ENCODE data around the gene ALDH3A1. TPM values are rescaled to one million over a fixed set of nuclear protein-coding genes. Genes with fewer than 3 reads are reported as not detected.
A peak's percentile ranks its signal among the peaks of the same experiment; 100 is the strongest.

The ALDH3A1 gene
- total RNA-seq, 4 donors from 2014 or later: 41.7 to 128 (median 83.9) TPM

- no peak overlapping the region for H3K27ac ChIP-seq
- H3K36me3 ChIP-seq: no peaks in the 10 kb centered on the region
- H3K4me3 ChIP-seq: no peak overlapping the region
- no peak for DNase-seq (ENCODE audit: low spot score in 2 of 2)
- H3K27me3 ChIP-seq: no peaks in the 10 kb centered on the region
- no peak for TF ChIP-seq CTCF (IDR thresholded peaks at IDR 0.05)
- no peak for TF ChIP-seq POLR2A (IDR thresholded peaks at IDR 0.05)
- TF ChIP-seq EP300 (IDR thresholded peaks at IDR 0.05): no peak
- no peaks in the 10 kb centered on the region for H3K9me3 ChIP-seq
- H3K4me1 ChIP-seq: peaks cover 73% of the 10 kb centered on the region
- 74% methylated on average over 9 of the region's 9 CpGs for WGBS
Measured at GRCh38 chr17:19750020-19750572, 2.0 kb upstream of the ALDH3A1 start.

DNA sequence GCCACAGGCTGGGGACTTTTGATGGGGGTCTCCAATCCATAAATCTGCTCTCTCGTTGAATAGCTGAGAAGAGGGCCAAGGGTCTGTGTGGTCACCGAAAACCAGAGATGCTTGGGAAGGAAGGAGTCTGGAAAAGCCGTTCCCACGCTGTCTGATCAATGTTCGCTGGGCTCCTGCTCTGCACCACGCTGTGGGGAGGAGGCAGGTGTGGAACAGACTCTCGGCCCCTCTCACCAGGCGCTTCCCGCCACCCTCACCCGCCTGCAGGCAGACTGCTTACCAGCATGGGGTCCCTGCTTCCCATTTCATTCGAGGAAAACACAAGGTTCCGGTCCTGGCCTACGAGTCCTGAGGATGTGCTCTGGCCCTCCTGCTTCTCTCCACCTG is 702 bp upstream of the ALDH3A1 start:
- no peaks in the 10 kb centered on the region for H3K27me3 ChIP-seq
- TF ChIP-seq POLR2AphosphoS5 (IDR thresholded peaks at IDR 0.05) (no peak), CTCF (IDR thresholded peaks at IDR 0.05) (no peak)
- WGBS: 57% methylated on average over 13 of the region's 13 CpGs
- H3K4me3 ChIP-seq: peak overlapping the region; percentile 15
- H3K36me3 ChIP-seq: no peaks in the 10 kb centered on the region
- peak overlapping the region; percentile 58 for H3K27ac ChIP-seq
- H3K4me1 ChIP-seq: peaks cover 78% of the 10 kb centered on the region
- no peak for DNase-seq (ENCODE audit: low spot score in 2 of 2)
- H3K9me3 ChIP-seq: no peaks in the 10 kb centered on the region

DNA sequence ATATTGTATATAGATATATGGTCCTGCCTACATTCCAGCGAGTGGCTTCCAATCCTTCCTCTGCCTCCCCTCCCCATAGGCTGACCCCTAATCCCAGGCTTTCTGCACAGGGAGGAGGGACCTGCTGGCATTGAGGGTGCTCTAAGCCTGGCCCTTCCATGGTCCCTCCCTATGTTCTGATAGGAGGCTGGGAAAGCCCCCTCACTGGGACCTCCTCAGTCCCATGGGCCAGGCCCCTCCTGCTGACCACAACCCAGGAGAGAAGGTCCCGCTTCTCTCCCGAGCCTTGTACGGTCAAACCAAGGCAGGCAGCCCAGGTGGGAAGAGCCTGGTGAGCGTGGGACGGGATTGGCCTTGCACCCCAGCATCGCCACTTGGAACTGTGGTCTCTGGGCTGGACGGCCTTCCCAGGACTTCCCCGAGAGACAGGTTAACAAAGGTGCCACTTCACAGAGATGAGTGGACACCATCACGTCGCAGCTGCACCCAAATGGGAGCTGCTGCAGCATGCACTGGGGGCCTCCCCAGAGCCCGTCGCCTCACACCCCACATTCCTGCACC is 859 bp downstream of the ALDH3A1 start:
- TF ChIP-seq EP300 (IDR thresholded peaks at IDR 0.05) (no peak), CTCF (IDR thresholded peaks at IDR 0.05) (no peak), POLR2AphosphoS5 (IDR thresholded peaks at IDR 0.05) (no peak), POLR2A (IDR thresholded peaks at IDR 0.05) (no peak)
- Histone ChIP-seq H3K9me3 (no peaks in the 10 kb centered on the region), H3K27me3 (no peaks in the 10 kb centered on the region), H3K27ac (peak overlapping the region; percentile 58), H3K36me3 (no peaks in the 10 kb centered on the region), H3K4me3 (peak overlapping the region; percentile 15), H3K4me1 (peaks cover 62% of the 10 kb centered on the region)
- peak in 1 of 2 donors; percentile 60 for DNase-seq (ENCODE audit: low spot score in 2 of 2)
- 64% methylated on average over 8 of the region's 13 CpGs for WGBS

GRCh38 chr17:19746517-19746916 is 1.6 kb downstream of the ALDH3A1 start:
- DNase-seq (ENCODE audit: low spot score in 2 of 2): no peak
- Histone ChIP-seq H3K27ac (no peak overlapping the region), H3K36me3 (no peaks in the 10 kb centered on the region), H3K4me1 (peaks cover 59% of the 10 kb centered on the region), H3K27me3 (no peaks in the 10 kb centered on the region), H3K4me3 (no peak overlapping the region), H3K9me3 (no peaks in the 10 kb centered on the region)
- TF ChIP-seq POLR2AphosphoS5 (IDR thresholded peaks at IDR 0.05) (no peak), POLR2A (IDR thresholded peaks at IDR 0.05) (no peak), EP300 (IDR thresholded peaks at IDR 0.05) (no peak), CTCF (IDR thresholded peaks at IDR 0.05) (no peak)
- WGBS: 59% methylated on average over 20 of the region's 20 CpGs

- 36% methylated on average over 14 of the region's 50 CpGs for WGBS
- peak; percentile 93 for DNase-seq (ENCODE audit: low spot score in 2 of 2)
- Histone ChIP-seq H3K27ac (peak overlapping the region; percentile 79), H3K27me3 (no peaks in the 10 kb centered on the region), H3K9me3 (no peaks in the 10 kb centered on the region), H3K36me3 (no peaks in the 10 kb centered on the region), H3K4me1 (peaks cover 48% of the 10 kb centered on the region), H3K4me3 (peak overlapping the region; percentile 60)
- peak; percentile 89 to 99 for TF ChIP-seq CTCF (IDR thresholded peaks at IDR 0.05)
- TF ChIP-seq POLR2AphosphoS5 (IDR thresholded peaks at IDR 0.05): no peak
Measured at GRCh38 chr17:19744922-19745757, 3.0 kb downstream of the ALDH3A1 start.

All from suprapubic skin (tissue), 4 donors.